ENCODE results near the gene HIVEP2. TPM values are rescaled to one million over a fixed set of nuclear protein-coding genes. Genes with fewer than 3 reads are reported as not detected.

HIVEP2 gene
- total and polyA plus RNA-seq, 2 donors (not counting 1 experiment from before 2014, with no cell fraction given): 5.8 to 31.9 TPM

- peak overlapping the region; percentile 52 to 88 for H3K27ac ChIP-seq (ENCODE audit: low read length in 2 of 2)
- H3K4me3 ChIP-seq (ENCODE audit: control extremely low read depth in 1 of 5, extremely low read depth in 1 of 5, insufficient read depth in 1 of 5, low read depth in 2 of 5, low read length in 4 of 5): no peak overlapping the region
- no peak for TF ChIP-seq EZH2 (IDR thresholded peaks at IDR 0.05; ENCODE audit: borderline replicate concordance, insufficient read depth, low read depth, low read length, poor library complexity, severe bottlenecking)
- TF ChIP-seq, protein P1, sequence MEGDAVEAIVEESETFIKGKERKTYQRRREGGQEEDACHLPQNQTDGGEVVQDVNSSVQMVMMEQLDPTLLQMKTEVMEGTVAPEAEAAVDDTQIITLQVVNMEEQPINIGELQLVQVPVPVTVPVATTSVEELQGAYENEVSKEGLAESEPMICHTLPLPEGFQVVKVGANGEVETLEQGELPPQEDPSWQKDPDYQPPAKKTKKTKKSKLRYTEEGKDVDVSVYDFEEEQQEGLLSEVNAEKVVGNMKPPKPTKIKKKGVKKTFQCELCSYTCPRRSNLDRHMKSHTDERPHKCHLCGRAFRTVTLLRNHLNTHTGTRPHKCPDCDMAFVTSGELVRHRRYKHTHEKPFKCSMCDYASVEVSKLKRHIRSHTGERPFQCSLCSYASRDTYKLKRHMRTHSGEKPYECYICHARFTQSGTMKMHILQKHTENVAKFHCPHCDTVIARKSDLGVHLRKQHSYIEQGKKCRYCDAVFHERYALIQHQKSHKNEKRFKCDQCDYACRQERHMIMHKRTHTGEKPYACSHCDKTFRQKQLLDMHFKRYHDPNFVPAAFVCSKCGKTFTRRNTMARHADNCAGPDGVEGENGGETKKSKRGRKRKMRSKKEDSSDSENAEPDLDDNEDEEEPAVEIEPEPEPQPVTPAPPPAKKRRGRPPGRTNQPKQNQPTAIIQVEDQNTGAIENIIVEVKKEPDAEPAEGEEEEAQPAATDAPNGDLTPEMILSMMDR (IDR thresholded peaks at IDR 0.05): peak; percentile 51
- Mint-ChIP-seq H3K27me3 (no peaks in the 10 kb centered on the region), H3K9me3 (ENCODE audit: insufficient read depth) (no peaks in the 10 kb centered on the region), H3K4me3 (peak overlapping the region; percentile 43), H3K27ac (peak overlapping the region; percentile 27), H3K4me1 (peaks cover 73% of the 10 kb centered on the region)
- H3K9ac ChIP-seq (ENCODE audit: low read length): no peak overlapping the region
- no peaks in the 10 kb centered on the region for H3K36me3 ChIP-seq (replicated peaks in 1 of 2; ENCODE audit: control extremely low read depth in 1 of 2, control insufficient read depth in 1 of 2, extremely low read depth in 1 of 2, insufficient read depth in 2 of 2, low read length in 1 of 2)
- ChIA-PET CTCF (interaction anchor here (0.9 to 2.3 kb wide), 11 partner anchors 14 to 194 kb away, joined by 3 to 12 read pairs (median 4); no protein-coding TSS in a partner anchor), POLR2A (interaction anchor here (1.0 kb wide), 1 partner anchor 40 kb away, joined by 4 read pairs; no protein-coding TSS in a partner anchor)
- no peaks in the 10 kb centered on the region for H3K27me3 ChIP-seq (replicated peaks in 1 of 4; ENCODE audit: control extremely low read depth in 1 of 4, control insufficient read depth in 3 of 4, insufficient read depth in 4 of 4, low read length in 3 of 4)
- peaks cover 73% of the 10 kb centered on the region for H3K79me2 ChIP-seq (ENCODE audit: control insufficient read depth, insufficient read depth, low read length)
- ATAC-seq (ENCODE audit: low read depth) (peak; percentile 58), DNase-seq (peak; percentile 80)
- intact Hi-C loops (cut with micrococcal nuclease): loop anchor here (1.0 kb wide), 2 partner anchors 102 to 140 kb away; no protein-coding TSS in a partner anchor
- H4K20me1 ChIP-seq (ENCODE audit: control insufficient read depth, insufficient read depth, low read length, poor library complexity, severe bottlenecking): no peaks in the 10 kb centered on the region
- H2AFZ ChIP-seq (ENCODE audit: insufficient read depth, low read depth, low read length, poor library complexity, severe bottlenecking): no peak overlapping the region
- no CpG with 5 or more reads among the region's 4 CpGs for WGBS (ENCODE audit: insufficient coverage)
- peaks cover 29 to 38% of the 10 kb centered on the region in 2 donors for H3K4me1 ChIP-seq (ENCODE audit: control insufficient read depth in 2 of 2, insufficient read depth in 2 of 2, low read length in 2 of 2)
- H3K9me3 ChIP-seq (ENCODE audit: control extremely low read depth in 1 of 3, control insufficient read depth in 2 of 3, insufficient read depth in 1 of 3, low read length in 2 of 3): no peaks in the 10 kb centered on the region
- peak overlapping the region; percentile 73 for H3K4me2 ChIP-seq (replicated peaks; ENCODE audit: low read depth, low read length, poor library complexity, severe bottlenecking)
These were observed 58.4 kb downstream of the HIVEP2 start for GRCh38 chr6:142886431-142887170.
